Fibroblast of villous mesenchyme (primary cell): ENCODE measurements around the gene SMARCC2. TPM values are rescaled to one million over a fixed set of nuclear protein-coding genes. Genes with fewer than 3 reads are reported as not detected.

ENCODE experiments used
- DNase-seq: peaks from one replicate; pipeline ENCODE4 v3.0.0-alpha.2; 2010; ENCODE audit warnings: low read depth
- H3K4me3 ChIP-seq: 2 replicates; pipeline ENCODE4 v1.5.1; 2011; ENCODE audit warnings: low read depth, mild to moderate bottlenecking, low read length
- CTCF ChIP-seq: IDR thresholded peaks from 2 replicates; pipeline ENCODE4 v1.5.1; 2012; ENCODE audit warnings: low read depth, mild to moderate bottlenecking, low read length; ENCODE audit not compliant: insufficient read depth
- total RNA-seq: library from RNA; depleted of rRNA; stranded (reverse); fragments of >200 nt; gene quantifications from 2 replicates; pipeline ENCODE4 v1.2.3, GENCODE V29; 2012

Gene SMARCC2
- total RNA-seq, 1 donor: 67.8 TPM

- H3K4me3 ChIP-seq: no peak overlapping the region
- no peak for DNase-seq
- no peak for TF ChIP-seq CTCF
Observed at GRCh38 chr12:56230432-56231183, 41.3 kb upstream of the SMARCC2 start.

GRCh38 chr12:56229916-56230431, 40.7 kb upstream of the SMARCC2 start, which contains the start of gene SLC39A5:
Gene SLC39A5 (plus strand): TSS chr12:56230051. CDS start chr12:56231275, 1,224 bp downstream.
- H3K4me3 ChIP-seq: no peak within 1 kb of the TSS
- no peak for DNase-seq
- TF ChIP-seq CTCF: no peak

- no peak for TF ChIP-seq CTCF
- no peak overlapping the region for H3K4me3 ChIP-seq
- no peak for DNase-seq
Observed at GRCh38 chr12:56229082-56229481, 39.8 kb upstream of the SMARCC2 start.

- no peak for TF ChIP-seq CTCF
- H3K4me3 ChIP-seq: peak overlapping the region; percentile 70
- no peak for DNase-seq
Observed at GRCh38 chr12:56224954-56225353, 35.7 kb upstream of the SMARCC2 start.

GRCh38 chr12:56224102-56224701, 34.9 kb upstream of the SMARCC2 start, which contains the start of gene NABP2:
Gene NABP2 (plus strand): TSS chr12:56224342. CDS start chr12:56224857, 515 bp downstream.
- H3K4me3 ChIP-seq: peak within 1 kb of the TSS; percentile 70
- peak; percentile 83 for TF ChIP-seq CTCF
- peak; percentile 98 for DNase-seq

GRCh38 chr12:56223571-56224101, 34.4 kb upstream of the SMARCC2 start:
- no peak for TF ChIP-seq CTCF
- H3K4me3 ChIP-seq: peak overlapping the region; percentile 24
- DNase-seq: no peak
